Measurements from ENCODE around the gene MSX1.

The MSX1 gene

GRCh38 chr4:4858527-4859324 lies 739 bp upstream of the MSX1 start:
- DNase-seq (ENCODE audit: low read depth) = no peak

GRCh38 chr4:4859799-4860599 lies 534 bp downstream of the MSX1 start:
- DNase-seq (ENCODE audit: low read depth) = no peak

GRCh38 chr4:4860600-4861389 lies 1.3 kb downstream of the MSX1 start:
- DNase-seq (ENCODE audit: low read depth) = no peak

- no peak for DNase-seq (ENCODE audit: low read depth)
Observed at GRCh38 chr4:4861390-4862018, 2.0 kb downstream of the MSX1 start.

GRCh38 chr4:4862071-4862551 lies 2.6 kb downstream of the MSX1 start:
- DNase-seq (ENCODE audit: low read depth) = no peak

GRCh38 chr4:4862665-4863482 lies 3.4 kb downstream of the MSX1 start:
- DNase-seq (ENCODE audit: low read depth) = no peak

- DNase-seq (ENCODE audit: low read depth) = no peak
Observed at GRCh38 chr4:4864443-4864939, 5.0 kb downstream of the MSX1 start.

- DNase-seq (ENCODE audit: low read depth) = no peak
Observed at GRCh38 chr4:4864940-4865704, 5.7 kb downstream of the MSX1 start.

- no peak for DNase-seq (ENCODE audit: low read depth)
Observed at GRCh38 chr4:4865705-4866123, 6.2 kb downstream of the MSX1 start.

- DNase-seq (ENCODE audit: low read depth) = no peak
Observed at GRCh38 chr4:4866124-4866865, 6.8 kb downstream of the MSX1 start.

GRCh38 chr4:4866866-4867374 lies 7.5 kb downstream of the MSX1 start:
- no peak for DNase-seq (ENCODE audit: low read depth)

GRCh38 chr4:4867375-4868039 lies 8.0 kb downstream of the MSX1 start:
- no peak for DNase-seq (ENCODE audit: low read depth)

GRCh38 chr4:4868040-4868757 lies 8.7 kb downstream of the MSX1 start:
- DNase-seq (ENCODE audit: low read depth) = no peak

GRCh38 chr4:4868758-4869723 lies 9.6 kb downstream of the MSX1 start:
- no peak for DNase-seq (ENCODE audit: low read depth)

- DNase-seq (ENCODE audit: low read depth) = no peak
Observed at GRCh38 chr4:4869731-4870571, 10.5 kb downstream of the MSX1 start.
